ENCODE results near the gene MYO3B.

MYO3B gene

DNA sequence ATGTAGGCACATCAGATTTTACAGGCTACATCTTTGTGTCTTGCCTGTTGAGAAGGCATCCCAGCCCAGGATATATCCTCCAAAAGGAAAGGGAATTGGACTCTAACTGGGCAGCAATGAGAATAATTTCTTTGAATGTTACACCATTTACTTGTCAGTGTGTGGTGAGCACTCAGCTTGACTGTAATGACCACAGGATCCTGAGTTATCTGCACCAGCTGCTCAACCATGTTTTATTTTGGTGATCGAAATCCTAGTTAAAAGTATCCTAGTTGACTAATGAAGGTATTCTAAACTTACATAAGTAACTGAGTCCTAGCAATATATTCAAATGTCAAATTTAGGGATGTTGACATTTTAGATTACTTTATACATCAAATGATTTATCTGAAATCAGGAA lies 123.0 kb downstream of the MYO3B start:
- TF ChIP-seq PAX5 (IDR thresholded peaks at IDR 0.05; ENCODE audit: insufficient read depth, low read length, severe bottlenecking) (no peak), SPI1 (IDR thresholded peaks at IDR 0.05; ENCODE audit: low read depth, low read length) (no peak), POU2F2 (IDR thresholded peaks at IDR 0.05; ENCODE audit: low read depth, low read length) (no peak), POLR2A (IDR thresholded peaks at IDR 0.05; ENCODE audit: low read depth, low read length) (no peak), POLR2AphosphoS5 (IDR thresholded peaks at IDR 0.05; ENCODE audit: low read depth, low read length) (no peak), TAF1 (IDR thresholded peaks at IDR 0.05; ENCODE audit: low read depth, low read length) (no peak)
- no peak for FAIRE-seq
- no peak for DNase-seq (ENCODE audit: insufficient read length, low spot score)

DNA sequence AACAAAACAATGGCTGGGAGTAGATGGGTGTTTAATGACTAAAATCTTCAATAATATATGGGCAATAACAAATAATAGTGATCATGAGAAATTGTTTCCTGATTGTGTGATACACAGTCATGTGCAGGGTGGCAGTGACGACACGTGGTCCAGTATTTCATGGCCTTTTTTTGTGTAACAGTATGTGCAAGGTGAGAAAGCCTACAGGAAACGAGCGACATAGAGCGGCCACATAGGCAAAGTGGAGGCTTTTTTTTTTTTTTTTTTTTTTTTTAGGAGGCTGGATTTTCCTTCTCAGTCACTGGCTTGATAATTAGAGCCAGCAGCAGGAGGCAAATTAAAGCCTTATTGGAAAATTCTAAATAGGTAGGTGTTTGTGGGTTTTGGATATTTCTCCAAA lies 123.7 kb downstream of the MYO3B start:
- TF ChIP-seq POU2F2 (IDR thresholded peaks at IDR 0.05; ENCODE audit: low read depth, low read length) (no peak), SPI1 (IDR thresholded peaks at IDR 0.05; ENCODE audit: low read depth, low read length) (no peak), POLR2A (IDR thresholded peaks at IDR 0.05; ENCODE audit: low read depth, low read length) (no peak), POLR2AphosphoS5 (IDR thresholded peaks at IDR 0.05; ENCODE audit: low read depth, low read length) (no peak), TAF1 (IDR thresholded peaks at IDR 0.05; ENCODE audit: low read depth, low read length) (no peak), PAX5 (IDR thresholded peaks at IDR 0.05; ENCODE audit: insufficient read depth, low read length, severe bottlenecking) (no peak)
- DNase-seq (ENCODE audit: insufficient read length, low spot score), result no peak
- FAIRE-seq, result no peak

DNA sequence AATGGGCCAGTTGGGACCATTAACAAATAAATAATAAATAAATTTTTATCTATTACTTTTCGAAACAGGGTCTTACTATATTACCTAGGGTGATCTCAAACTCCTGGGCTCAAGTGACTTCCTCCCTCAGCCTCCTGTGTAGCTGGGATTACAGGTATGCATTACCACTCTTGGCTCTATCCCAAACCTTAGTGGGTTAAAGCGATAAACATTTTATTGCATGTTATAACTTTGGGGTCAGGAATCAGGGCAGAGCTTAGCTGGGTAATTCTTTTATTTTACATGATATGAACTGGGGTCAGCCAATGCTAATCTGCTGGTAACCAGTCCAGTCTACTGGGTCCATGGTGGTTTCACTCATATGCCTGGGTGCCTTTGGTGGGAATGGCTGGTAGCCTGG lies 127.8 kb downstream of the MYO3B start:
- no peak for TF ChIP-seq TAF1 (IDR thresholded peaks at IDR 0.05; ENCODE audit: low read depth, low read length)
- TF ChIP-seq POU2F2 (IDR thresholded peaks at IDR 0.05; ENCODE audit: low read depth, low read length), result no peak
- no peak for TF ChIP-seq POLR2AphosphoS5 (IDR thresholded peaks at IDR 0.05; ENCODE audit: low read depth, low read length)
- TF ChIP-seq PAX5 (IDR thresholded peaks at IDR 0.05; ENCODE audit: insufficient read depth, low read length, severe bottlenecking), result no peak
- no peak for TF ChIP-seq POLR2A (IDR thresholded peaks at IDR 0.05; ENCODE audit: low read depth, low read length)
- TF ChIP-seq SPI1 (IDR thresholded peaks at IDR 0.05; ENCODE audit: low read depth, low read length), result no peak
- FAIRE-seq, result no peak
- no peak for DNase-seq (ENCODE audit: insufficient read length, low spot score)

DNA sequence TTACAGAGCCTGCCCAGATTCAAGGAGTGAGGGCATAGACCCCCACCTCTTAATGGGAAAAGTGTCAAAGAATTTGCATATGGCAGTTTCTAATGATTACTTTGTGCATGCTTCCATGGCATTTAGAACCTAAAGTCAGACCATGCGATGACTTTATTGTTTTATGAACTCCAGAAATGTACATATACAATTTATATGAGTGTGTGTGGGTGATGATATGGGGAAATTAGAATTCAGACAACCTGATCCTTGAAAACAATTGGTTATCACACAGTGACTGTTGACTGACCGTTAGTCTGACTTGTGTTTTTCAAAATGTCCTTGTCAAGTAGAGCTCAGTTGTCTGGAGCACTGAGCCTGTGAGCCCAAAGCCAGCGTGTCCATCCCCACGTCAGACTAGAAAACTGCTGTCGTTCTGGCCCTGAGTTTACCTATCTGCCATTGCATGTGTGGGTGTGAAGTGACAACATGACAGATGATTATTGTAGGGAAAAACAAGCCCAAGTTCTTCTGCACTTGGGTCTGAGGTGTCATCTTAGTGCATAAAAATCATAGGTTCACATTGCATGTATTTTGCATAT lies 128.4 kb downstream of the MYO3B start:
- TF ChIP-seq PAX5 (IDR thresholded peaks at IDR 0.05; ENCODE audit: insufficient read depth, low read length, severe bottlenecking), result no peak
- TF ChIP-seq TAF1 (IDR thresholded peaks at IDR 0.05; ENCODE audit: low read depth, low read length), result no peak
- no peak for TF ChIP-seq POU2F2 (IDR thresholded peaks at IDR 0.05; ENCODE audit: low read depth, low read length)
- TF ChIP-seq SPI1 (IDR thresholded peaks at IDR 0.05; ENCODE audit: low read depth, low read length), result no peak
- no peak for TF ChIP-seq POLR2AphosphoS5 (IDR thresholded peaks at IDR 0.05; ENCODE audit: low read depth, low read length)
- TF ChIP-seq POLR2A (IDR thresholded peaks at IDR 0.05; ENCODE audit: low read depth, low read length), result no peak
- FAIRE-seq, result peak; percentile 76
- DNase-seq (ENCODE audit: insufficient read length, low spot score), result no peak

DNA sequence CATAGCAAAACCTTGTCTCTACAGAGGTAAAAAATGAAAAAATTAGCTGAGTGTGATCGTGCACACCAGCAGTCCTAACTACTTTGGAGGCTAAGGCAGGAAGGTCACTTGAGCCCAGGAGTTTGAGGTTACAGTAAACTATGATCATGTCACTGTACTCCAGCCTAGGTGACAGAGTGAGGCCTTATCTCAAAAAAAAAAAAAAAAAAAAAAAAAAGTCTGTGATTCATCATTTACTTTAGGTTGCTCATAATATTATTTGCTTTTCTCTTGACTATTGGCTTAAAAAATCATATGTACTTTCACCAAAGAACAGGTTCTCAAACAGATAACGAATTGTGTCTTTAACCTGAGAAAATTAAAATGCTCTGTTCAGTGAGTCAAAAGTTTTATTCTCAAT lies 129.1 kb downstream of the MYO3B start:
- FAIRE-seq (no peak), DNase-seq (ENCODE audit: insufficient read length, low spot score) (no peak)
- TF ChIP-seq TAF1 (IDR thresholded peaks at IDR 0.05; ENCODE audit: low read depth, low read length), result no peak
- TF ChIP-seq POLR2A (IDR thresholded peaks at IDR 0.05; ENCODE audit: low read depth, low read length), result no peak

DNA sequence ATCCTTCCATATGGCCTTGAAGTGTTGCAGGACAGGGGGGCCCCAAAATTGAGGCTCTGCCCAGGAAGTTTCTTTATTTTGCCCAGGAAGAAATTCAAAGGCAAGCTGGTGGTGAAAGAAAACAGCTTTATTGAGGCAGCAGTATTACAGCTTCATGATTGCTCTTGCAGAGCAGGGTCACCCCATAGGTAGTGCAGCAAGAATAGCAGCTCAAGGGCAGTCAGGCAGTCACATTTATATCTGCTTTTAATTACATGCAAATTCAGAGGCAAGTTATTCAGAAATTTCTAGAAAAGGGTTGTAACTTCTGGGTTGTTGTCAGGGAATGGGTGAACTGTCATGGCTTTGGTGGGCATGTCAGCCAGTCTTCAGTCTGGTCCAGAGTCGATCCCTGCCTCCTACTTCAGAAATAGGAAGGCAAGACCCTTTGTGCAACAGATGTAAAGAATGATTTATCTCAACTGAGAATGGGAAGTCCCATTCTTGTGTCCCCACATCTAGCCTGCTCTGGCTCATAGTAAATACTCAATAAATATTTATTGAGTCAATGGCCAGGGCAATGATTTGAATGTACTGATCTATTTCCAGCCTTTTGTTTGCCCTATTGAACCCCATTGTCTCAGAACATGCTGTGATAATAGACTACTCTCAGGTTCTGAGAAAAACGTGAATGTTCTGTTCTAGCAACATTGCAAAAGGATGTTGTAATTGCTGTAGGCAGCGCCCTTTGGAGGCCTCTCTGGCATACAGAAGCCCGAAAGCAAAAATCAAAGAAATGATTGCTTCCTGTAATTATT lies 129.8 kb downstream of the MYO3B start:
- FAIRE-seq (no peak), DNase-seq (ENCODE audit: insufficient read length, low spot score) (no peak)
- TF ChIP-seq SPI1 (IDR thresholded peaks at IDR 0.05; ENCODE audit: low read depth, low read length), result no peak
- no peak for TF ChIP-seq POLR2AphosphoS5 (IDR thresholded peaks at IDR 0.05; ENCODE audit: low read depth, low read length)
- no peak for TF ChIP-seq TAF1 (IDR thresholded peaks at IDR 0.05; ENCODE audit: low read depth, low read length)
- no peak for TF ChIP-seq POU2F2 (IDR thresholded peaks at IDR 0.05; ENCODE audit: low read depth, low read length)
- TF ChIP-seq POLR2A (IDR thresholded peaks at IDR 0.05; ENCODE audit: low read depth, low read length), result no peak
- TF ChIP-seq PAX5 (IDR thresholded peaks at IDR 0.05; ENCODE audit: insufficient read depth, low read length, severe bottlenecking), result no peak

DNA sequence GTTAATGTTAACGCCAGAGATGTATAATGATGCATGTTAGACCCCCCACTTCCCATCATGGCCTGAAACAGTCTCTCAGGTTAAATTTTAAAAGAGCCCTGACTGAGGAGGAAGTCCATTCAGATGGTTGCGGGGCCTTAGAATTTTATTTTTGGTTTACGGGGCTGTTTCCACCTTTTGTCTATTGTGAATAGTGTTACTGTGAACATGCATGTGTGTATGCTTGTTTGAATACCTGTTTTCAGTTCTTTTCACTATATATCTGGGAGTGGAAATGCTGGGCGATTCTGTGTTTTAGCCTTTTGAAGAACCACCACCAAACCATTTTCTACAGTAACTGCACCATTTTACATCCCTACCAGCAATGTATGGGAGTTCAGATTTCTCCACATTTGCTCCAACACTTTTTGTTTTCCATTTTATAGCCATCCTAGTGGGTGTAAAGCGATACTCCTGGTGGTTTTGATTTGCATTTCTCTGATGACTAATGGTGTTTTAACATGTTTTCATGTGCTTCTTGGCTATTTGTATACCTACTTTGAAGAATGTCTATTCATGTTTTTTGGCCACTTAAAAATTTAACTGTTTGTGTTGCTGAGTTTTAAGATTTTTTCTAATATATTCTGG lies 133.0 kb downstream of the MYO3B start:
- no peak for DNase-seq (ENCODE audit: insufficient read length, low spot score)
- FAIRE-seq, result no peak
- TF ChIP-seq POU2F2 (IDR thresholded peaks at IDR 0.05; ENCODE audit: low read depth, low read length), result no peak
- TF ChIP-seq PAX5 (IDR thresholded peaks at IDR 0.05; ENCODE audit: insufficient read depth, low read length, severe bottlenecking), result no peak
- no peak for TF ChIP-seq SPI1 (IDR thresholded peaks at IDR 0.05; ENCODE audit: low read depth, low read length)
- no peak for TF ChIP-seq TAF1 (IDR thresholded peaks at IDR 0.05; ENCODE audit: low read depth, low read length)
- TF ChIP-seq POLR2AphosphoS5 (IDR thresholded peaks at IDR 0.05; ENCODE audit: low read depth, low read length), result no peak
- TF ChIP-seq POLR2A (IDR thresholded peaks at IDR 0.05; ENCODE audit: low read depth, low read length), result no peak

DNA sequence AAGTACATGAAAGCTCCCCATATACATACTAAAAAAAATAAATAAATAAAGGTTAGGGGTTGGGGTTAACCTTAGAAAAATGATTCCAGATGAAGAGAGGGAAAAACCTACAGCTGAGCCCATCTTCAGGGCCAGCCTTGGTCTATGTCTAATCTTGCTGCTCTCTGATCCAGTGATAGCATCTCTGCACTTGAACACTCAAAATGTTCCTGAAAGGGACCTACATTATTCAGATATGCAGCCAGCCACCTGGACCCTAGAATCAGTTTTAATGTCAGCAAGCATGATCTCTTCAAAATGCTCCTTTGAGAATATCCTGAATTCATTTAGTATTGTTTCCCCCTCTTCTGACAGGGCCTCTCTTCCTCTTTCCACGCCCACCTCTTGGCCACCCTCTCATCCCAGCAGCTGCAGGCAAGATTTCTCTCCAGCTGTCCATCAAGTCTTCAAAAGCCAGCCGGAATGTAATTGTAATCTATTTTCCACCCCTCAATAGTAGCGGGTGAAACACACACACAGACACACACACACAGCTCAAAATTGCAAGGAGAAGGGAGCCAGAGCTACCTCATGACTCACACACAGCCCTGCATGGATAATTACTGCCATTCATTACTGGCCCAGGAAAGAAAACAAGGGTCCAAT lies 135.5 kb downstream of the MYO3B start:
- no peak for DNase-seq (ENCODE audit: insufficient read length, low spot score)
- FAIRE-seq, result no peak

DNA sequence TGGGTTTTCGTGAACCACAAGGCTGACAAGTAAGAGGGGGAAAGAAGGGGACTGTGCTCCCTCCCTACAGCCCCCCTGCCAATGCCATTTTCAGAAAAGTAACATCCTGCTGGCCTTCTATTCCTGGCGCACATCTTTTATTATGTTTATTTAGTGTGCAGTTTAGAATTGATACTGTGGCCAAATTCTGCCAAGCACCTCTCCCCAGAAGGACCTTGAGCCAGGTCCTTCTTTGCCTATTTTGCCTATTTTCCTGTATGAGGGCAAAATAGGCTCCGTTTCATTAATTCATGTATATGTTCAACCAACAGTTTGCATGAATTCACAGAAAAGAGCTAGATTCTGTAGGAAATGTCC lies 136.0 kb downstream of the MYO3B start:
- FAIRE-seq, result no peak
- no peak for TF ChIP-seq POU2F2 (IDR thresholded peaks at IDR 0.05; ENCODE audit: low read depth, low read length)
- no peak for TF ChIP-seq POLR2AphosphoS5 (IDR thresholded peaks at IDR 0.05; ENCODE audit: low read depth, low read length)
- TF ChIP-seq TAF1 (IDR thresholded peaks at IDR 0.05; ENCODE audit: low read depth, low read length), result no peak
- no peak for TF ChIP-seq SPI1 (IDR thresholded peaks at IDR 0.05; ENCODE audit: low read depth, low read length)
- TF ChIP-seq PAX5 (IDR thresholded peaks at IDR 0.05; ENCODE audit: insufficient read depth, low read length, severe bottlenecking), result no peak
- no peak for TF ChIP-seq POLR2A (IDR thresholded peaks at IDR 0.05; ENCODE audit: low read depth, low read length)
- no peak for DNase-seq (ENCODE audit: insufficient read length, low spot score)

More for the DNA sequence above, 135.5 kb downstream of the MYO3B start:
- no peak for TF ChIP-seq POU2F2 (IDR thresholded peaks at IDR 0.05; ENCODE audit: low read depth, low read length)
- no peak for TF ChIP-seq SPI1 (IDR thresholded peaks at IDR 0.05; ENCODE audit: low read depth, low read length)

Data from GM12891 (cell line).